ENCODE measurements around the gene CACNA1D.

The CACNA1D gene

GRCh38 chr3:53815651-53816050, 321.2 kb downstream of the CACNA1D start:
- DNase-seq, result no peak

DNA sequence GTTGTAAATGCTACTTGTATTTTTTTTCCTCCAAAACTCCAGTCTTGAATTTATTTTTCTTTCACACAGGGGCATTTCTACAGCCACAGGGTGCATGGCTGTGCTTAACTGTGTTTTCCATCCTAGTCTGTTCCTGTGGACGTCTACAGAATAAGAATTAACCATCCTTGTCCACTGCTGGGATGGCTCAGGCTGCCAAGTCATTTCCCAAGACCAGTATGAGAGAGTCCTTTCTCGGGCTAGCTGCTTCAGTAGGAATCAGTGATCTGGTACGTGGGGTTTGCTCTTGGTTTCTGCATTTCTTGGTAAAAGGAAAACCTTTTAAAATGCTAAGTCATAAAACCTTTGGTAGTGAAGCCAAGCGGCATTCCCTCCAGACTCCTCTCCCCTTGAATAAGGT, 322.0 kb downstream of the CACNA1D start:
- DNase-seq, result no peak

DNA sequence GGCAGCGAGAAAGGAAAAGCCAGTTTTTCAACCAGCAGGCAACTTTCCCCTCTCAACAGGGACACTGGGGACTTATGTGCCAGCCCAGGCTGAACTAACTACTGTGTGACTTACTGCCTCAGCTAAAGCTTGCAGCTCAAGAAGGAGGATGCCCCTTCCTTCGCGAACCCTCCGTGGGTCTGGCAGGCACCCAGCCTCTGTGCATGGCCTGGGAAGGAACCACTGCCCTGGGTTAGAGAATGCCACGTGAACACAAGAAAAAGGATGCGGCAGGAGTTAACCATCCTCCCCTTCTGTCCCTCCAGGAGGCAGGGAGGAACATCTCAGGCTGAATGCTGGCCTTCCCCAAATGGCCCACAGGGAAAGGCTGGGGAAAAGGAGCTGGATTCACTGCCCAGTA, 322.8 kb downstream of the CACNA1D start:
- DNase-seq, result no peak

GRCh38 chr3:53817809-53818208, 323.4 kb downstream of the CACNA1D start:
- no peak for DNase-seq

GRCh38 chr3:53818221-53819162, 324.1 kb downstream of the CACNA1D start:
- DNase-seq, result no peak

DNA sequence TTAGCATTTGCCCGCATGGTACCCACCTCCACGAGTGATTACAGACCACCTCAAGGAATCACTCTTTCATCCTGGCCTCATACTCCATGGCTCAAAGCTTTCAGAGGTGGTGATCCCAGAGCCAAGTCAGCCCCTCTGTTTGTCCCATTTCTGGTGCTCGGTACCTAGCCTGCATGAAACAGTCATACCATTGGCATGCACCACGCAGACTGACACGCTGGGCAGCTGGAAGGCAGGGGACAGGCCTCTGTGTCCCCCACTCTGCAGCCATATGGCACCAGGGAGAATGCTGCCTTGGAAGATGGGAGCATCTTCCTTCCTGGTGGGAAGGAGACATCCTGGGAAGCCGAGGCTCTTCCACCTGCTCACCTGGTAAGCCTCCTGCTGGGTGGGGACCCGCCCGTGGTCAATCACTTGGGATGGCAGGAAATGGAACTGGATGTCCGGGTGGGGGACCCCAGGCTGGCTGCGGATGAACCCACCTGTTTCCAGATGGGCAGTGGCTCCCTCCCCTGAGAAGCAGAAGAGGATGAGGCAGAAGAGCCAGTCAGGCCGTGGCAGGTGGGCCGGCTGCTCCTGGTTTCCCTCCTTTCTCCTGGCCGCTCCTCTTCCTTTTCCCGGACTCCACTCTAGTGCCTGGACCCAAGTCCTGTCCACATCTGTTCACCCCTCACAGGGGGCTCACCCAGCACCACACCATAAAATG, 324.9 kb downstream of the CACNA1D start:
- DNase-seq, result no peak

GRCh38 chr3:53820084-53820483, 325.7 kb downstream of the CACNA1D start:
- DNase-seq, result no peak

- no peak for DNase-seq
Observed at GRCh38 chr3:53820756-53821580, 326.6 kb downstream of the CACNA1D start.

DNA sequence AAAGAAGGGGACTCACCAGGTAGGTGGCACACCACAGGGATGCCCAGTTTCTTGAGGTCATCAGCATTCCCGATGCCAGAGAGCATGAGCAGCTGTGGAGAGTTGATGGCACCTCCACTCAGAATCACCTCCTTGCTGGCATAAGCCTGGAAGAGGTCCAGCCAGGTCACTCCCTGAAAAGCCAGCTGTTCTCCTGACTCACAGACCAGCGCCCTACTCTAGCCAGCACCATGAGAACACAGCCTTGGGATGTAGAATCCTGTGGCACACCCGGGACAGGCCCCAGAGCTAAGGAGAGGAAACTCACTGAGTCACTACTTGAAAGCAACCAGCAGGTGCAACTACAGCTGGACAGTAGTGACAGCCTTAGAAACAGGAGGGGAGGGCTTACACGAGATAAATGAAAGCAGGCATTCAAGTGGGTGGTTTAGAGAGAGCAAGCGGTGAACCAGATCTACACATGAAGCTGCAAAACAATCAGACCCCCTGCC, 327.3 kb downstream of the CACNA1D start:
- DNase-seq, result peak; percentile 86

GRCh38 chr3:53822331-53822741, 327.9 kb downstream of the CACNA1D start:
- peak; percentile 3 for DNase-seq

GRCh38 chr3:53823026-53823955, 328.9 kb downstream of the CACNA1D start:
- no peak for DNase-seq

DNA sequence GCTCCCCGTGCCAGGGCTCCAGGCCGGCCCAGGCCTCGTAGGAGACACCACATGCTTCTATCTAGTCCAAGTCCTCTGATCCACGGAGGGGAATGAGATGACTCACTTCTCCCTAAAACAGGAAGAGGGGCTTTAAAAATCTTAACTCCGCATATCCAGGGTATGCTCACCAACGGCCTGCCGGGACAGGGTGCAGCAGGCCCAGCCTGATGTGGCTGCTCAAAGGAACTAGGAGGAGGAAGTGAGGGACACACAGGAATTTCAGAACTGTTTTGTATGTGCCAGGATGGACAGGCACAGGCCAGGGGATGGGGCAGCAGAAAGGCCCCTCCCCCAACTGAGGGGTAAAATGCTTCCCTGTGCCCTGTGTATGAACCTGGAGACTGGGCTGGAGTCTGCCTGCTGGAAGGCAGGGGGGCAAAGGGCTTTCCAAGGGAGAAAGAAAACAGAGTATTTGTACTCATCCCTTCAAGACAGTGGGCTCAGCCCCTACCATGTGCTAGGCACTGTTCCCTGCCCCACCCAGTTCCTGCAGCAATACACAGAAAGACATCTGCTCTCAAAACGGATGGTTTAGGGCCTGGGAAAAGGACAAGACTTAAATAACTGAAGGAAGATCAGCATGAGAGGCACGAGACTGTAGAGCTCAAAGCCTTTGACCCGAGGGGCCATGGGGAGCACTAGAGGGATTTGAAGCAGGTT, 329.7 kb downstream of the CACNA1D start:
- no peak for DNase-seq

DNA sequence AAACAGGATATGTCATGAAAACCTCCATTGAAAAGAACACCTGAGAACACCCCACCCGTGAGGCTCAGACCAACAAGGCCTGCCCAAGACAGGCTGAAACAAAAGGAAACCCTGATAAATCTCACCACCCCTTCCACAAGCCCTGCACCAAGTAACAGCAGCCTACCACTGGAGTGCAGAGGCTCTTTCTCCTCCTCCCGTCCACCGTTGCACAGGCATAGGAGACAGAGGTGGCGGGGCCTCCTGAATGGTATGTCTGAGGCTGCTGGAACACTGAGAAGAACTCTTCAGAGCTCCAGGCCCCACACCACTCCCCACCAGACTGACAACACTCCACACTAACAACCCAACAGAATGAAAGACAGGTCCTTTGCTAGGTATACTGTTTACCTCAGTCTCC, 330.4 kb downstream of the CACNA1D start:
- no peak for DNase-seq

DNA sequence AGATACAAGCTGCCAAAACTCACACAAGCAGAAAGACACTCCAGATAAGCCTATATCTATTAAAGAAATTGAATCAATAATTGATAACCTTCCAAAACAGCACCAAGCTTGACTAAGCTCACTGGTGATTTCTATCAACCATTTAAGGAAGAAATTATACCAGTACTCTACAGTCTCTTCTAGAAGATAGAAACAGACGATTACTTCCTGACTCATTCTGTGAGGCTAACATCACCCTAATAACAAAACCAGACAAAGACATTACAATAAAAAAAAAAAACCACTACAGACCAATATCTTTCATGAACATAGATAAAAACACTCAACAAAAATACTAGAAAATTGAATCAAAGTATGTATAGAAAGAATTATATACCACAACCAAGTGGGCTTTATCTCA, 331.6 kb downstream of the CACNA1D start:
- DNase-seq, result no peak

- DNase-seq, result no peak
Observed at GRCh38 chr3:53828581-53828980, 334.2 kb downstream of the CACNA1D start.

DNA sequence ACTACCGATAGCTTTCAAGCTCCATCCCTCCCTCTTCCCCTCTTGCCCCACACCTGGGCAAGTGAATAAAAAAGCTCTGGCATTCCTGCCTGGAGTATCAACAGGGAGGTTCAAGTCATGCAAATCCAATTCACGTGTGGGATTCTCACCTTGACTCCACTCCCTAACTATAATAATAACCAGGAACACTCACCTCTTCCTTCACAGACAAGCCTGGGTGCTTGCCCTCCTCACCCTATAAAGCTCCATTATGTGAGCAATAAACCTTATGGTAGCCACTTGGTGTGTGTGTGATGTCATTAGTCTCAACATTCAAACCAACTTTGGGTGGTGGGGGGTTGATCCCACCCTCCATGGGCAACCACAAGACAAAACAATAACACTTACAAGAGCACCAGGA, 335.2 kb downstream of the CACNA1D start:
- no peak for DNase-seq

DNA sequence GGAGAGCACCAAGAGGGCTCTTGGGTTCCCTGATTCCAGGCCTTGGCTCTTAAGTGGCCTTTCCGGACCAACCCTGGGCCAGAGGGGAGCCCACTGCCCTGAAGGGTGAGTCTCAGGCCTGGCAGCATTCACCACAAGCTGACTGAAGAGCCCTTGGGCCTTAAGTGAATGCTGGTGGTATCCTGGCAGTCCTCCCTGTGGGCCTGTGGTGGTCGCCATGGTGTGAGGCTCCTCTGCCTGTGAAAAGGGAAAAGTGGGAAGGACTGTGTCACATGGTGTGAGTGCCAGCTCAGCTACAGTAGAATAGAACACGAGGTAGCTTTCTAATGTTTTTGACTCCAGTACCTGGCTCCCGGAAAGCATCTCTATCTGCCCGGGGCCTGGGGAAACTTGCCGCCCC, 336.5 kb downstream of the CACNA1D start:
- DNase-seq, result no peak

DNA sequence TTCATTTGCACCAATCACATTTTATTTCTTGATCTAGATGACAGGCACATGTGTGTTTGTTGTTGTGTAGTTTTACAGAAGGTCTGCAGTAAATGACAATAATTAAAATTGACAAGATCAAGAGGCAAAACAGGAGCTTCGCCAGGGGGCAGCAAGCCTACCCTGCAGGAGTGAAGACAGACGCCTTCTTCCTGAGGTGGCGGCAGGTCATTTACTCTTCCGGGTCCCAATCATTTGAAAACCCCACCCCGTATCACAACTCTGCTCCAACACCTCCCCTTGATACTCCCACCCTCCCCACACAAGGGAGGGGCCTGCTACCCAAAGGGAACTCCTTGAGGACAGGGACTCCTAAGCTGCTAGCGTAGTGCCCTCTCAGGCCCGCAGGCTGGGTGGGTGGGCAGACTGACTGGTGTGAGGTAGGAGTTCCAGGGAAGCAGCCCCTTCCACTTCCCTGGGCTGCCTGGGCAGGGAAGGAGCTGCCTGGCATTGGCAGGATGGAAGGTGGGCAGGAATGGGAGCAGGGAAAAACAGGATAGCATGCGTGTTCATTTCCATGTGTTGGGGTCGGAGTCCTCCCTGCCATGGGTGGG, 338.7 kb downstream of the CACNA1D start:
- no peak for DNase-seq

GRCh38 chr3:53833700-53834099, 339.3 kb downstream of the CACNA1D start:
- DNase-seq, result no peak

GRCh38 chr3:53834429-53835095, 340.2 kb downstream of the CACNA1D start:
- no peak for DNase-seq
